NCI-H1048 (cell line): Measurements from ENCODE around the gene TUBA3C.
"Not testable (repeated sequence)": the region's sequence is repeated elsewhere in the genome, so short reads cannot be mapped to it uniquely, and the experiment has no call there.

Source experiments
- DNase-seq: peaks from one replicate; lab custom pipeline; 2025; lab: John Stamatoyannopoulos, UW

Gene TUBA3C

DNA sequence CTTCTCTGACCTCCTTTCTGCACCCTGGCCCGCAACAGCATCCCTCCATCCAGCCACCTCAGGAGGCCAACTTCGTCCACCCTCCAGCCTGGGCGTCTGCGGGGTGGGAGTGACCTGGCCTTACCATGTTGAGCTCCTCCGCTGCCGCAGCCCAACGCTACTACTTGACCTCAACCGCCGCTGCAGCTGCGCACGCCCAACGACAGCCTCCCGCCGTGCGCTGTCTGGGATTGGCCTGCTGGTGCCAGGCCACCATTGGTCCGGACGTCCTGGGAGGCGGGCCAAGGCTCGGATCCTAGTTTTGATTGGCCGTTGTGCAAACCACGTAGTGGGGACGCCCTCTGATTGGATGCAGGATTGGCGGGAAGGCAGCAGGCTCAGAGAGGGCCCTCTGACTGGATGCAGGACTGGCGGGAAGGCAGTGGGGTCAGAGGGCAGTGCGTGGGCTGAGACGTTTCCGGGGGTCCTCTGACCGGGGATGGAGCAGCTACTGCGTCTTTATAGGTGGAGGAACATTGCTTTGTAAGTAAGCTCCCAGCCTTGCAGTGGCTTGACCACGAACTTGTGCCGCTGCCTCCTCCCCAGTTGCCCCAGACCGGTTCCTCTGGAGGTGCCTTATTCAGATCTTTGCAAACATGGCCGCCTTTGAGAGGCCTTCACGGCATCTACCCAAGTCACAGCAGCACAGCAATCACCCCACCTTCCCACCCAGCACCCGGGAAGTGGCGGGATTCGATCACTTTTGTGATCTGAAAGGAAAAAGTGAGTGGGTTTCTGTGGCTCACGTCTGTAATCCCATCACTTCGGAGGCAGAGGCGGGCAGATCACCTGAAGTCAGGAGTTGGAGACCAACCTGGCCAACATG lies at the start of gene TUBA3C:
TSS of gene TUBA3C (minus strand) at position 204 of the 865 bp plus-strand sequence. CDS start at position 127, 77 bp downstream.
- no peak for DNase-seq

DNA sequence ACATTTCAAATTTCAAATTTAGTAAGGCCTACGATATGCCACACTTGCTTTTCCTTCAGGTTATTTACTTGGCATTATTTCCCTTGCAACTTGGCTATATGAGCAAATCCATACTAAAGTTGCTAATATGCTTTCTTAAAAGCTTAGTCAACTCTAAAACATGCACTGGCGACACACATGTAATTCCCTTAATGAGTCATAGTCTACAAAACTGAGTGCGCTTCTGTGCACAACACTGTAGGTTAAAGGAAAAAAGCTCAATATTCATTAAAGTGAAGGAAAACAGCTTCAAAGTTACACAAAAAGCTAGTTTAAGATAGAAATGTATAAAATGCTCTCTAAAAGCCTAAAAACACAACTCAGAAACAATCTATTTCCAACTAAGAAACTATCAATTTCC lies 25.8 kb upstream of the TUBA3C start:
- not testable (repeated sequence) for DNase-seq

DNA sequence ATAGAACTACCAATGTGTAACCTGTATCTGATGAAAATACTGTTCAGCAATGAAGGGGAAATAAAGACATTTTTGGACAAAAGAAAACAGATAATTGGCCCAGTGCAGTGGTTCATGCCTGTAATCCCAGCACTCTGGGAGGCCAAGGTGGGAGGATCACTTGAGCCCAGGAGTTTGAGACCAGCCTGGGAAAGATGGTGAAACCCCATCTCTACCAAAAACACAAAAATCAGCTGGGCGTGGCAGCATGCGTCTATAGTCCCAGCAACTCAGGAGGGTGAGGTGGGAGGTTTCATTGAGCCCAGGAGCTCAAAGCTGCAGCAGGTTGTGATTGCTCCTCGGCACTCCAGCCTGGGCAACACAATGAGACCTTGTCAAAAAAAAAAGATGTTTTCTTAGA lies 11.0 kb upstream of the TUBA3C start:
- not testable (repeated sequence) for DNase-seq

DNA sequence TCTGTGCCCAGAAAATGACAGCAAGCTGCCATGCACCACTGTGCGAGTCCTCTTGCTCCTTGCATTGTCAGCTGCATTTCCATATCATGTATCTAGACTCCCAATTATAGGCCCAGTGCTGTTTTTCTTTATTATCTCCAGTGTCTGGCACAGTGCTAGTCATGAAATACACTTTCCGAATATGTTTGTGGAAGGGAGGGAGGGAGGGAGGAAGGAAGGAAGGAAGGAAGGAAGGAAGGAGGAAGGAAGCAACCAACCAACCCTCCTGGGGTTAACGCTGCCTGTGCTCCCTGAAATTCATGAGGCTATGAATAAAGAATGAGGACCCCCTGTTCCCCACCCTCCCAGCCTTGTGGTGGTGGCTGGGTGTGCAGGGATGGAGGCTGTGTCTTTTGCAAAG lies 8.3 kb upstream of the TUBA3C start:
- not testable (repeated sequence) for DNase-seq

DNA sequence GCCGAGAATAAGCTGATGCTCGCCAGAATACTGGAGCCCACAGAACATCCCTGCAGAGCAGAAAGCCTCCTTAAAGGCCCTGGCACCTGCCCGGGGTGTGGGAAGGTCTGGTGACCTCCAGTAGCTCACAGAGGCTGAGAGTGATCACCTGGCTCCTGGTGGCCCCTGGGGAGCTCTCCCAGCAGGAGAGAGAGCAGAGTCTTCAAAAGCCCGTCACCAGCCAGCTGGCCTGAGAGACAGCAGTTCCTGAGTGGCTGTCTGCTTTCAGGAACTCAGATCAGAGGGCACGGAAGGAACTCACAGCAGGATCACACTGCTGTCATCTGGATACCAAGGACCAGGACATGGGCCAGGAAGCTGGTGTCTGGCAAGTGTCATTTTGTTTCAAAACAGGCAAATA lies 7.7 kb upstream of the TUBA3C start:
- not testable (repeated sequence) for DNase-seq

DNA sequence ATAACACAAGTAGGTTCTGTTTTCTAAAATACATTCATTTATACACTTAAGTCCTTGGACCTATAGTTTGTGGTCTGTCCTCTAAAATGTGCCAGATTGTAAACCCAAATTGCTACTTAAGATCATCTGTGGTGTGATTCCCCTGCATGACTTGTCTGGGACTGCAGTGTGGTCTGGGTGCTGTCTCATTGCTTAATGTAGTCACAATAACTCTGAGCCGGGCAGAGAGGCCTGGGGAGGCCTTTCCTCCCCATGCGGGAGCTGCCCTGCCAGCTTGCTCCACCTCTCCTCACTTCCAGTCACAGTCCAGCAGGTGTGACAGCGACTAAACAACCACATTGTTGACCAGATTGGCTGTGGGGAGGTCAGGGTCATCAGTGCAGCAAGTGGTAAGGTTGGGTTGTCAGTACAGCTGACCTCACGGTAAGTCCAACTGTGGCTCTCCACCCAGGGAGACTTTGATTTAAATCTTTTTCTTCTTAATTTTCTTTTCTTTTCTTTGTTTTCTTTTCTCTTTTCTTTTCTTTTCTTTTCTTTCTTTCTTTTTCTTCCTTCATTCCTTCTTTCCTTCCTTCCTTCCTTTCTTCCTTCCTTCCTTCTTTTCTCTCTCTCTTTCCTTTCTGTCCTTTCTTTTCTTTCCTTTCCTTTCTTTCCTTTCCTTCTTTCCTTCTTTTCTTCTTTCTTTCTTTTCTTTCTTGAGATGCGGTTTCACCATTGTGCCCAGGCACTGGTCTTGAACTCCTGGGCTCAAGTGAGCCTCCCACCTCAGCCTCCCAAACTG lies 4.4 kb upstream of the TUBA3C start:
- DNase-seq = no peak

DNA sequence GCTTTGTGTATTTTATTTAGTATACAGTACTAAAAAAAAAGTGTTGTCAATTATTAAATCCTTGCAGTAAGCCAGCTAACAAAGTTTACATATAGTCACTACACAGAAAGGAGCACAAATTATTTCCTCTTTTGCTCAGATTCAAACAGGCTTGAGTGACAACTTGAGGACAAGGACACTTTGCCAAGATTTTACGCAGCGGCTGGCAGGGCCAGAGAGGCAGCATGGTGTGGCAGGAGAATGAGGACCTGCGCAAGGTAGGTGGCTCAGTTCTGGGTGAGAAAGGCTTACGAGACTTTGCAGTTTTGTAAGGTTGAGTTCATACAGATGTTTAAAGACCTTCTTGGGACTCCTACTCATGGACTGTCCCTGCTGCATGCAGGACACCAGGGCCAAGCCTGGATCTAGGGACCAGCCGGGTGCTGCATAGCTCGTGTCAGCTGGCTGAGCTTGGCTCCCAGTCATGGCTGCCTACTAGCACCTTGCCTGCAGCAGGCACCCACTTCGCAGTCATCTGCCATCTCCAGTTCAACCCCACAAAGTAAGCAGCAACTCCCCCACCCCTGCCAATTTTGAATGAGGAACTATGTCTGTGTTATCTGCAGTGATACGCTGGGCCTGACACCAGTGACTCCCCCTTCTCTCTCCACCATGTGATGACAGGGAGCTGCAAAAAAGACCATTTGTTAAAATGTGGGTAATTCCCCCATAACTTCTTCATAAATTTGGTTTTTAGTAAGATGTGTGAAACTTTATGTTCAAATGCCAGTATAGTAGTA lies 3.7 kb upstream of the TUBA3C start:
- no peak for DNase-seq

DNA sequence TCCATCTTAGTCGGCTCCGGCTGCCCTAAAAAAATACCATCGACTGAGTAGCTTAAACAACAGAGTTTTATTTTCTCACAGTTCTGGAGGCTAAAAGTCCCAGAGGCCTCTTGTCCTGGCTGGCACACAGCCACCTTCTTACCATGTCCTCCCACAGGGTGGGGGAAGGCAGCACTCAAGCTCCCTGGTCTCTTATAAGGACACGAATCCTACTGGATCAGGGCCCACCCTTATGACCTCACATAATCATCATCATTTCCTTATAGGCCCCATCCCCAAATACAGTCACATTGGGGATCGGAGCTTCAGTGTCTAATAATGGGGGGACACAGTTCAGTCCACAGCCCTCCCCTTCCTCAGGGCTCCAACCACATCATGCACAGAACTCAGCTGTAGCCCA lies 2.6 kb upstream of the TUBA3C start:
- DNase-seq = no peak

DNA sequence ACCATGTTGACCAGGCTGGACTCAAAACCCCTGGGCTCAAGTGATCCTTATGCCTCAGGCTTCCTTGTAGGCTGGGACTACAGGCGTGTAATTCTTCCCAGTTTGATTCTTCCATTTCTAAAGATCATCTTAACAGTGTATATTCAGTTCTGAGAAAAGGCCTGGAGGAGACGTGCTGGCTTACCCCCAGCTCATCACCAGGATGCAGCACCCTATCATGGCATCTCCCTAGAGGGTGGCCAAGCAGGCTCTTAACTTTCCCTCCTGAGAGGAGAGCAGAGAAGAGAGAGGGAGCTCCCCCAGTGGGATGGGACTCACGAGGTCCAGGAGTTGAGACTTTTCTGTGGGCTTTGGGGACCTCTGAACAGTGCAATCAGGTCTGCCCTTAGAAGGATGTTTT lies 2.1 kb upstream of the TUBA3C start:
- no peak for DNase-seq

DNA sequence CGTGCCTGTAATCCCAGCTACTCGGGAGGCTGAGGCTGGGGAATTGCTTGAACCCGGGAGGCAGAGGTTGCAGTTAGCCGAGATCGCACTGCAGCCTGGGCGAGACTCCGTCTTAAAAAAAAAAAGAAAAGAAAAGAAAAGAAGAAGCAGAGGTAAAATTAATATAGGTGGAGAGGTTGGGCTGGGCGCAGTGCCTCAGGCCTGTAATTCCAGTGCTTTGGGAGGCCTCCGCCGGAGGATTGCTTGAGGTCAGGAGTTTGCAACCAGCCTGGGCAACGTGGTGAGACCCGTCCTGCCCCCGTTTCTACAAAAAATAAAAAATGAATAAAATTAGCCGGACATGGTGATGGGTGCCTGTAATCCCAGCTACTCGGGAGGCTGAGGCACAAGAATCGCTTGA lies 912 bp upstream of the TUBA3C start:
- DNase-seq = no peak

DNA sequence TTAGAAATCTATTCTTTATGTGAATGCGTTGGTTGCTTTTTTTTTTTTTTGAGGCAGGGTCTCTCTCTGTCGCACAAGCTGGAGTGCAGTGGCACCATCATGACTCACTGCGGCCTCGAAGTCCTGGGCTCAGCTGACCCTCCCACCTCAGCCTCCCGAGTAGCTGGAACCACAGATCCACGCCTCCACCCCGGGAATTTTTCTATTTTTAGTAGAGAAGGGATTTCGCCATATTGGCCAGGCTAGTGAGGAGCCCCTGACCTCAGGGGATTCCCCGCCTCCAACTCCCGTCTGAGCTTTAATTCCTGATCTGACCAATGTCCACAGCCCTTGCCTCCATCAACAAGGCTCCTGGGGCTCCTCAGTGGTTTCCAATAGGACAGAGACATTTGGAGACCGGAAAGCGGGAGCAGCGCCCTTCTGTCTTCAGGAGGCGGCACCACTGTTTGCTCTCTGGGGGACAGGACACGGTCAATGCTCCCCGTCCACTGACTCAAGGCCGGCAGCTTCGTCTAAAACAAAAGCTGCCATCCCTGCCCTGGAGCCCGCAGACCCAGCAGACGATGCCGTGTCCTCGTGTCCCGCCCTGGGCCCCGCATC lies 503 bp downstream of the TUBA3C start:
- no peak for DNase-seq

DNA sequence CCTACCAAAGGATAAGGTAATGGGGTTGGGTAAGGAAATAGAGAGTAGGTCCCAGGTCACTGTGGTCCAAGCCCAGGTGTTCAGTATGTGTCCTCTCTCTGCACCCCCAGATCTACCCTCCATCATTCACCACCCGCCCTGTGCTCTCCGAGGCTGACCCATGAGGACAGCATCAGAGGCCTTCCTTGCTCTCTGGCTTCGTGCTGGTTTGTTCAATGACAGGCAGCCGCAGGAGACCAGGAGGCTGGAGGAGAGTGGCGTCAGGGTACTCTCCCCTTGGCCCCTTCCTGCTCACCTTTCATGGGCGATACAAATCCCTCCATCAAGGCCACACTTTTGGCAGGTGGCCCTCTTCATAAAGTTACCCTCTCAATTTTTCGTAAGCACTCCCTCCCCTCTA lies 1.7 kb downstream of the TUBA3C start:
- no peak for DNase-seq

DNA sequence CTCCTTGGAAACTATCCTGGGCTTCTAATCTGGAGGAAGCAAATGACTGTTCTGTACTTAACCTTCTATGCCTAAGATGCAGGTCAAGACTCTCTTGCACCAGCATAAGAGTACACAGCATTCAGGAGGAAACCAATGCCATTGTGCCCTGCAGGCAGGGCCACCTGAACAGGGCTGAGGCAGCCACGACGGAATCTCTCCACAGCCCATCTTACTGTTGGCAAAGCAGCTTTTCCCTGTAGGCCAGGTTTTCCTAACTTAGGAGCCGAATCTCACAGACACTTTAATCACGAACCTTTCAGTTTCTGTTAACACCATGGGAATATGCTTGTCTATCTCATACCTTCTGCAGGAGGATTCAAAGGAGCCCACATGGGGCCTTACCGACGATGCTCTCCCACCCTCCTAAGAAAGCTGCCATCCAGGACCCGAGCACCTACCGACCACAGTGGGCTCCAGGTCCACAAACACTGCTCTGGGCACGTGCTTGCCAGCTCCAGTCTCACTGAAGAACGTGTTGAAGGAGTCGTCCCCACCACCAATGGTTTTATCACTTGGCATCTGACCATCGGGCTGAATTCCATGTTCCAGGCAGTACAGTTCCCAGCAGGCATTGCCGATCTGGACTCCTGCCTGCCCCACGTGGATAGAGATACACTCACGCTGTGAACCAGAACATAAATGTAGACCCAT lies 2.6 kb downstream of the TUBA3C start:
- no peak for DNase-seq

DNA sequence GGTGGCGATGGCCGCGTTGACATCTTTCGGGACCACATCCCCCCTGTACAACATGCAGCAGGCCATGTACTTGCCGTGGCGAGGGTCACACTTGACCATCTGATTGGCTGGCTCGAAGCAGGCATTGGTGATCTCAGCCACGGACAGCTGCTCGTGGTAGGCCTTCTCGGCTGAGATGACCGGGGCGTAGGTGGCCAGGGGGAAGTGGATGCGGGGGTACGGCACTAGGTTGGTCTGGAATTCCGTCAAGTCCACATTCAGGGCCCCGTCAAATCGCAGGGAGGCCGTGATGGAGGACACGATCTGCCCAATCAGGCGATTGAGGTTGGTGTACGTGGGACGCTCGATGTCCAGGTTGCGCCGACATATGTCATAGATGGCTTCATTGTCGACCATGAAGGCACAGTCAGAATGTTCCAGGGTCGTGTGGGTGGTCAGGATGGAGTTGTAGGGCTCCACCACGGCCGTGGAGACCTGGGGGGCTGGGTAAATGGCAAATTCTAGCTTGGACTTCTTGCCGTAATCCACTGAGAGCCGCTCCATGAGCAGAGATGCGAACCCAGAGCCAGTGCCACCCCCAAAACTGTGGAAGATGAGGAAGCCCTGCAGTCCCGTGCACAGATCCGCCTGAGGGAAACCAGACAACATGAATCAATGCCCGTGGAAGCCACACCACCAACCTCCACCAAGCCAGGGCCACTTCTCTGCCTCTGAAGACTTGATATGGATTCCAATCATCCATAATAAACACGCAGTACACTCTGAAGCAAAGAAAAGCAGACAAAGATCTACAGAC lies 4.4 kb downstream of the TUBA3C start:
- not testable (repeated sequence) for DNase-seq

DNA sequence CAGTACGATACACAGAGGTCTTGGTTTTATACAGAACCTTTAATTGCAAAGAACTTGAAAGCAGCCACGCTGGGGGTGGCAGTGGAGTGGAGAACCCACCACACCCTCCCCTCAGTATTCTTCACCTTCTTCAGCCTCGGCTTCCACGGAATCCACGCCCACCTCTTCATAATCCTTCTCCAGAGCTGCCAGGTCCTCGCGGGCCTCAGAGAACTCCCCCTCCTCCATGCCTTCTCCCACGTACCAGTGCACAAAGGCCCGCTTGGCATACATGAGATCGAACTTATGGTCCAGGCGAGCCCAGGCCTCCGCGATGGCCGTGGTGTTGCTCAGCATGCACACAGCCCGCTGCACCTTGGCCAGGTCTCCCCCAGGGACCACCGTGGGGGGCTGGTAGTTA lies 7.9 kb downstream of the TUBA3C start:
- no peak for DNase-seq

DNA sequence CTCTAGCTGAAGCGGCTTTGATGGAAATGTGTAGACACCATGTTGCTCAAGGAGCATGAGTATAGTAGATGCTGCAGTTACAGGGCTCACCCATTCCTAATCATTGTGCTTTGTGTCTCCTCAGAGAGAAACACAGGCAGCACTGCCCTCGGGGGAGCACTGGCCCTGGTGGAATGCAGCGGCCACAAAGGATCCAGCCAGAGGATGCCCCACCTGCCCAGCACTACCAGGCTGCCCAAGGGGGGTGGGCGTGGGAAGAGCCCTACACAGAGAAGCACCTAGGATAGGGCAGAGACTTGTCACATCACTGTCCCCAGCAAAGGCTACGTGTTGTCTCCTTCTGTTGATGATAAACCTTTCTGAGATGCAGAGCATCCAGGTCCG lies 9.0 kb downstream of the TUBA3C start:
- DNase-seq = no peak

DNA sequence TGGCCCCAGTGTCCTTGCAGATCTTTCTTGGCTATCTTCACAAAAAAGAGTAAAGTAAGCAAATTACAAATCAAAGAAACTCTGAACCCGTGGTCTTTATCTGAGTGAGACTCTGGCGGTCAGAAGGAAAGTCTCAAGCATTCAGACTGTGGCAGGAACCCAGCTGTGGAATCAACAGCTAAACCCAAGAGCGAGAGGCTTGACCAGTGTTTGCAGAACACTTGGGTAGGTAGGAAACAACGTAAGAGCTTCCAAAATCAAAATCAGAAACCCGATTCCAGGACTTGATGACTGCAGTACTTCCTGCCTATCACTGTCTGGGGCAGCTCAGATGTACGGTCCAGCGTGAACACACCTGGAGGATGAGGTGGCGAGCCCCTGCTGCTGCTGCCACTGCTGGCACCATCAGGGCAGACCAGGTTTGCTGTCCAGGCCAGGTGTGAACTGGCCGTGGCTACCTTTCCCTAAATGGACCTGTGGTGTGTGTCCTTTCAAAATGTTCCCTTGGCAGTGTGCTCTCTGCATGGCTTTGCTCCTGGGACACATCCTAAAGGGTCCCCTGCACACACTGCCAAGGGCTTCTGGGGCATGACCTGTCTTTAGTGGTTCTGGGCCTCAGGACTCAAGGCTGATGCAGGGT lies 9.5 kb downstream of the TUBA3C start:
- no peak for DNase-seq

DNA sequence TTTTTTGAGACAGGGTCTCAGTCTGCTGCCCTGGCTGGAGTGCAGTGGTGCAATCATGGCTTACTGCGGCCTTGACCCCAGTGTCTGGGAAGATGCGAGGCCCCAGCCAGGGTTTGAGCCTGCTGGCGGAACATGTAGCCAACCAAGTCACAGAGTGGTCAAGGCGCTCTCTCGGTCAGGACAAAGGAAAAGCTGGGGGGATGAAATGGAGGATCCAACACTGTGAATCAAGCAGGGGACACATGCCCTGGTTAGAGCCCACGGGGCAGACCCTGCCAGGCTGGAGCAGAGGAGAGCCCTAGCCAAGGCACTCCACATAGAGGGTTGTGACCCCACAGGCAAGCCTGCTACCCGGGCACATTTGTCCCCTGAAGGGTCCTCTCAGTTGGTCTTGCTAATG lies 10.1 kb downstream of the TUBA3C start:
- no peak for DNase-seq

DNA sequence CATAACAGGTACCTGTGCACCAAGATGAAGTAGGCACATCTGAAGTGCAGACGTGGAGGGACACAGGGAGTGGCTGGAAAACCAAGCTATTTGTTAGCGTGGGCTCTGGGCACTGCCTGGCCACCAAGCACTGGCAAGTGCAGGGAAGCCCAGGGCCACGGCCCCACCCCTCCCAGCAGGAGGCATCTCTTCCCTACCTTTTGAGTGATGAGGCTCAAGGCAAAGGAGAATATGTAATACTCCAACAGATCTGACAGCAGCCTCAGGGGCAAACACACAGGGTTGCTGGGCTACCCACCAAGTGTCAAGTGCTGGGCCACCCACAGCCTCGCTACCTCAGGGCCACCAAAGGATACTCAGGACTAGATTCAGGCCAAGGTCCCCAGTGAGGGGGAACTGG lies 11.6 kb downstream of the TUBA3C start:
- no peak for DNase-seq

DNA sequence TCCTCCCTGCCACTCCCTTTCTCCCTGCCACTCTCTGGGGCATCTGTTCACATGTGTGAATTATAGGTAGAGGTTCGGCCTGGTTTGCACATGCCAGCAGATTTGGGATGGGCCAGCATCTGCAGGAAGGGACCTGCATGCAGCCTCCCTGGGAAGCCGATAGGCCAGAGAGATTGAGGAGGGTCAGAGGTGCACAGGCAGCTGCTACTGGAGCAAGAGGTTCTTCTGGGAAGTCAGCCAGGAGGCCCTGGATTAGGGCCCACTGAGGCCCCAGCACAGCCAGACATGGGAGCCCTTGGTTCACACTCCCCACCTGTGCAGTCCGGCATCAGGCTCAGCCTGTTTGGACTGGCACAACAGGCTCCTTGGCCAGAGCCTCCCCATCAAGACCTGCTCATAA lies 12.1 kb downstream of the TUBA3C start:
- DNase-seq = no peak
